ENCODE results near the gene CHURC1.

GRCh38 chr14:64974563-64974962 is 60.3 kb downstream of the CHURC1 start:
- TF ChIP-seq CTCF (conservative IDR thresholded peaks at IDR 0.05; ENCODE audit: low read depth, low read length) (no peak), EZH2 (IDR thresholded peaks at IDR 0.05; ENCODE audit: borderline replicate concordance, low read depth, low read length, poor library complexity, severe bottlenecking) (no peak)

Data from A673 (cell line).